Brain pericyte (primary cell): ENCODE results near the gene EPB41.
"Not testable (repeated sequence)": the region's sequence is repeated elsewhere in the genome, so short reads cannot be mapped to it uniquely, and the experiment has no call there.

Source experiments
- DNase-seq: peaks from one replicate; pipeline ENCODE4 v3.0.0-alpha.2; 2012; ENCODE audit warnings: low read depth, low spot score

The EPB41 gene

DNA sequence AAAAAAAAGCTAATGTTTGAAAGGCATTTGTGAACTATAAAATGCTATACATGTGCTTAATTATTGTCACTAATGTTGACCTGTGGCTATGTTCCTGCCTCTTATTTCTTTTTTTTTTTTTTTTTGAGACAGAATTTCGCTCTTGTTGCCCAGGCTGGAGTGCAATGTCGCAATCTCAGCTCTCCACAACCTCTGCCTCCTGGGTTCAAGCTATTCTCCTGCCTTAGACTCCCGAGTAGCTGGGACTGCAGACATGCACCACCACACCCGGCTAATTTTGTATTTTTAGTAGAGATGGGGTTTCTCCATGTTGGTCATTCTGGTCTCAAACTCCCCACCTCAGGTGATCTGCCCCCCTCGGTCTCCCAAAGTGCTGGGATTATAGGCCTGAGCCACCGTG, 193.7 kb downstream of the EPB41 start:
- not testable (repeated sequence) for DNase-seq

DNA sequence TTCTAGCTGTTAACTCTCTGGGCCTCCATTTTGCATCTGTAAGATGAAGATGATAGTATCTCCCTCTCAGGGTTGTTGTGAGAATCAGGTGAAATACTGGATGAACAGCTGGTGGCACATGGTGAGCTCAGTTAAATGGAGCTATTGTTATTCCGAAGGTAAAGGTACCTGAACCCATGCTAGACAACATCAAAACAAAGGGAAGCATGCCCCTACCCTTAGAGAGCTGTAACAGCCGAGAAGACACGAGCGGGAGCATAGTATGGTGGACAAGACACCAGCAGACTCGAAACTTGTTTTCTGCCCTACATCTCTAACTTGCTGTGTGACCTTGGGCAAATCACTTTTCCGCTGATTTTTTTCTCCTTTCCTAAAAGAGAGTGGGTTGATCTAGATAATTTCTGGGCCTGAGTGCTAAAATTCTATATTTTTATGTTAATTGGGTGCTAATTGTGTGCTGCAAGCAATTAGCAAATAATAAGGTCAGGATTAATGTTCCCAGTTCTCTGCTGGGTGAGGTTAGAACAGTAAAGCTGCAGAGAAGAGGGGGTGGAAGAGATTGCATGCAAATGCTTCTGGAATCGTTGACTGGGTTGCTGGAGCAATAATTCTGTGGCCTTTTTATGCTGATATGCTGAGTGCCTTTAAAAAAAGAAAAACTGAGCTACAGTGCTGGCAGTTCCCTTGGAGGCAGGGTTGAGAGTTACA, 198.5 kb downstream of the EPB41 start:
- DNase-seq: no peak

DNA sequence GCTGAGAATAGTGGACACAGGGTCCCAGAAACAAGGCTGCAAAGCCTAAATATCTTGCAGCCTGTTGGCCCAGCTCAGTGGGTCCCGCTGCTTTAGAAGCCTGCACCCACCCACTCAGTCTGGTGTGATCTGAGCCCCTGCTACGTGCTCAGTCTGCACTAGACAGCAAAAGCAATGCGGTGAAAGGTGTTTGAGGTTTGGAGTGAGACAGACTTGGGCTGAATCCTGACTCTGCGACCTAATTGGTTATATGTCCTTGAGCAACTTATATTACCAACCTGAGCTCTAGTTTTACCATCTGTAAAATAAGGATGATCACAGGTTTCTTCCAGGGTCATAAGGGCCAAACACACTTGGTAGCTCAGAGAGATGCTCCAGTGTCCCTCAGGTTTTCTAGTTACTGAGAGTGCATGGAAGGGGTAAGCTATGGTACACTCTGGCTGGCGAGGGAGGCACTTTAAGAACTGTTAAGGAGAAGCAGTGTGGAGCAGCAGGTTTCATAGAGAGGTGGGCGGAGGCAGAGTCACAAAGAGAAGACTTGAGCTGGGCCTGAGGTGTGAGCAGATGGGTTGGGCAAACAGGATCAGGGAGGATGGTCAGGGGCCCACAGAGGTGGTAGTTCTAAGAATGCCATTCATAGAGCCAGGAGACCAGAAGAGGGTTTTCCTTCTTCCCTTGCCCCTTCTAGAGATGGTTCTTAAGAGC, 199.2 kb downstream of the EPB41 start:
- DNase-seq: no peak

DNA sequence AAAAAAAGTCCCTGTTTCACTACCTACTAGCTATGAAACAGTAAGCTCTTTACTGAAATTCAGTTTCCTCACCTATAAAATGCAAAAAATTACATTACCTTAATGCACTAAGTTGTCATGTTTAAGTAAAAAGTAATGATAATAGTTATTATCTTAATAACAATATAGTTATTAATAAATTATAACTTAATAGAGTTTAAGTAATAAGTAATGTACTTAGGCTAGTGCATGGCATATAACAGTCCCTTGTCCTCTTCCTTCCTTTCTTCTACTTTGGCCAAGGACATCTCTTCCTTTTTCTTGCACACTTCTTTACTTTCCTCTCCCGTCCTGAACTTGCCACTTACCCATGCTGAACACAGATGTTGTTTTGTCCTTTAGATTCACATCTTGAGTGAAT, 200.3 kb downstream of the EPB41 start:
- DNase-seq: no peak

DNA sequence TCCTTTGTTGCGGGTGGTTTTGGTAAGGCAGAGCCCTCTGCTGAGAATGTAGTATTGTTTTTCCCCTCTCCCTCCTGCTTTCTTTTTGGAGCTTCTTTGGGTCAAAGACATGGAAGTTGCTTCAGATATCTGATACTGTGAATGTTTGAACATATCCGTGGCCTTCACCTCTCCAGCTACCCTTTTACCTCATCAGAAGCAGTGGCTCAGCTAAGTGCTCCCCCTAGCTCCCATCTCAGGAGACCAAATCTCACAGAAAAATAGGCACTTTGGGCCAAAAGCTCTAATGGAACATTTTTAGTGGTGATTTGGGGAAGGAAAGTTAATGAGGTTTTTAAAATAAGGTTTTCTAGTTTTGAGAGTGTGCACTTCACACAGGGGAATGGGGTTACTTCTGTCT, 203.0 kb downstream of the EPB41 start:
- no peak for DNase-seq

DNA sequence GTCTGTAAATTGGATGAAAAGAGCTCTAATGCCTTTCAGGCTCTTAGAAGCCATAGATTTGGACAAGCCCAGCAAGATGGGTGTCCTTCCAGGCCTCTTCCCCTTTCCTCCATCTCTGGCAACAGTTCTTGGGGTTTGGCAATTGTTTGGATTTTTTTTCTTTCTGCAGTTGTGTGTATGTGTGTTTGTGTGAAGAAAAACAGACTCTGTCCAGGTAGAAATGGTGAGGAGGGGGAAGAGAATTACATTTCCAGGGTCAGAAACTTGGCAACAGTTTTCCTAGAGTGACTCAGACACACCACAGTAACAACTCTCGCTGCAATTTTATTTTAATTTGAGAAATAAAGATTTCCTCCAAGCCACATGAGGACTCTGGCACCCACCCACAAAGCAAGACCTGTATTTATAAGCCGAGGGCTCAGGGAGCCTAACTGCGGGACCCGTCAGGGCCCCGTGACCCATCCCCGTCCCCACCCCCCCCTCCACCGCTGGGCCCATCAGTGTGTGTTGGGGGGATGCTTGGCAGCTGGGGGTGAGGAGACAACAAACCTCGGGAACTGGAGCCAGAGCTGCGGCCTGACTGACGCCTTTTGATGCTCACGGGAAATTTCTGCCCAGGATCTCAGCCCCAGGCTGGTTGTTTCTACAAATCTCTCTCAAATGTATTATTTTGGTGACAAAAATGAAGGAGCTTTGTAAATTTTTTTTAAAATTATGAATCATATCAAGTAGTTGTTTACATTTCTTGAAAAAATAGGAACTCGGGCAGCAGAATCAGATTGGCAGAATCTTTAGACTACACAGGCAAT, 205.0 kb downstream of the EPB41 start:
- no peak for DNase-seq

DNA sequence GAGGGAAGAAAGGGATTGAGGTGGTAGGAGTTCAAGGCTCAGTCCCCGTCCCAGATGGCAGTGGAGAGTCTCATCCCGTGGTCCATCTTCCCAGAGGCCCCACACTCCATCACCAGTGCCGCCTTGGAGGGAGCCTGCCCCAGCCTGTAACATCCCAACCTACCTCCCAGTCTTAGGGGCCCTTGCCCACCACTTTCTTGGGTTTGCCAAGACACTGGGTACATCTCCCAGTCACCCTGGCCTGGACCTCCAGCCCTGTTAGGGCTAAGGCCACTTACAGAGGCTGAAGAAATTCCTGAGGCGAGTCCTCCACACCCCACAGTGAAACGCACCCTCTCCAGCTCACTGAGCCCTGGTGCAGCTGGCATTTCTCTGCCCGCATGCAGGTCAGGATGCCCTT, 206.0 kb downstream of the EPB41 start:
- DNase-seq: no peak

DNA sequence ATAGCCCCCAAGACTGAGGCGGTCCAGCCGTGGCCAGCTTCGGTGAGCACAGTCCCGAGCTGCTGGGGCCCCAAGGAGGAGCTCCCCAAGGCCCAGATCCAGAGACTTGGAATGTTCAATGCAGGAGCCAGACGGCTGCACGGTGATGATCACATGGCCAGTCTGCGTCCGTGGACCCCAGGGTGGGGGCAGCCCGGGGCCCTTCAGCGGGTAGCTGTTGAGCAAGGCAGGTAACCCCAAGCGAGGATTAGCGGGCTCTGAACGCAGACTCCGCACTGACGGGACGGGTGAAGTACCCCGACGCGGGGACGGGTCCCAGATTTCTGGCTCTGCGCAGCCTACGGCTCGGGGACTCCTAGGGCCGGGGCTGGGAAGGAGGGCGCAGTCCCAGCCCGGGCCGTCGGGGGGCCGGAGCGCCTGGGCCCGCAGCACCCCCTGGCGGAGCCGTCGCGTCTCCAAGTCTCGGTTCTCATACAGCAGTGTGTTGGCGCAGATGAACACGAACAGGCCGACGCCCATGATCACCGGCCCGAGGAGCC, 206.6 kb downstream of the EPB41 start:
- no peak for DNase-seq

DNA sequence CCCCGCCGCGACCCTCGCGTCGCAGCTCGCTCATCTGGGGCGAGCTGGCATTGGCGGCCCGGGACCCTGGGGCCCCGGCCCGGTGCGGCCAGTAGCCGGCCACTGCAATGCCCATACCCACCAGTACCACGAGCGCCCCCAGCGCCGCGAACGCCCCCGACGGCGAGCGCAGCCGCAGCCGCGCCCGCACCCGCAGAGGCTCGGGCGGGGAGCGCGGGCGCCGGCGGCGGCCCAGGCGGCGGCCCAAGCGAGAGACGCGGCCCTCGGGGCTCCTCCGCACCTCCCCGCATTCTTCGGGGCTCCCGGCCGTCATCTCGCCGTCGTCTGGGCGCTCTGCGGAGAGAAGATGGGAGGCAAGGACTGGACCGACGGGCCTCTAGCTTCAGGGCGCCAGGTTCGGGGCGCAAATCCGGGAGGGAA, 207.2 kb downstream of the EPB41 start:
- DNase-seq: no peak

DNA sequence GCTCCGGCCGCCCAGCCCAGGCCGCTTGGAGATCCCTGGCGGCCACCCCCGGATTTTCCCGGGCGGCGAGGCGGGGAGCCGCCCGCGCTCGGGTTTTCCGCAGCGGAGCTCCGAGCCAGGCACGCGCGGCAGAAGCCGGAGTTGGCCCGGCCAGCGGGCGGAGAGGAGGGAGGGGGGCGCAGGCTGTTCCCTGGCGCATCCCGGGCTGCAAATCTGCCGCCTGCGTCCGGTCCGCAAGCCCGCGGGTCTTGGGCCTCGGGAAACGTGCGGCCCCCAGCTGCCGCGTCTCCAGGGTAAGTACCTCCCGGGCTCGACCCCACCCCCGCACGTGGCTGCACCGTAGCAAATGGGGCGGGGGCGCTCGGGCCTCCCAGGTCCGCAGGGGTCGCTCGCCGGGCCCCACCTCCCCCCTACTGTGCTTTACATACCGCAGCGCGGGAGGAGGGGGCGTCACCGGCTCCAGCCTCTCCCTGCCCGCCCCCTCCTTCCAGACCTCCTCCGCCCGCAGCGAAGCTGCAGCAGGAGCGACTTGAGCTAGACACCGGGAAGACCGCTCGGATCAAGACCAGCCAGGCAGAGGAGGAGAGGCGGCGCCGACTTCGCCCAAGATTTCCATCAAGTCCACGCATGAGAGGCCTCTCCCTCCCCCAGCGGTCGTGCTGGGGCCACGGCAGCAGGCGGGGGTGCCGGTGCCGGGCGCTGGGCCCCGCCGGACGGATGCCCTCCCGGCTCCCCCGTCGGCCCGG, 207.7 kb downstream of the EPB41 start:
- DNase-seq: no peak

DNA sequence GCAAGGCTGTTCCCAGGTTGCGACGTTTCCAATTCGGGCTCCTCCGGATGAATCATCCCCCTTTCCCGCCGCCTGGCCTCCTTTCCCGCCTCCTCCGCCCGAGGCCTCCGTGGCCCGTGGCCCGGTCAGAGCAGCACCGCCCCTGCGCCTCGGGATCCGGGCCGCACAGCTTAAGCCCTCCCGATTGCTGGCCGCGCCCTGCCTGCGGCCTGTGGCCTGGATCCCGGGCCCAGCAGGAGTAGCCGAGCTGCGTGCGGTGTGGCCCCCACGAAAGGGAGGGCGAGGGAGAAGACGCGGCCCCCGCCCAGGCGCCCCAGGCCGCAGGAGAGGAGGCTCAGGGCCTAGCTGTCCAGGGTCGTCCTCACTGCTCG, 208.3 kb downstream of the EPB41 start:
- no peak for DNase-seq

DNA sequence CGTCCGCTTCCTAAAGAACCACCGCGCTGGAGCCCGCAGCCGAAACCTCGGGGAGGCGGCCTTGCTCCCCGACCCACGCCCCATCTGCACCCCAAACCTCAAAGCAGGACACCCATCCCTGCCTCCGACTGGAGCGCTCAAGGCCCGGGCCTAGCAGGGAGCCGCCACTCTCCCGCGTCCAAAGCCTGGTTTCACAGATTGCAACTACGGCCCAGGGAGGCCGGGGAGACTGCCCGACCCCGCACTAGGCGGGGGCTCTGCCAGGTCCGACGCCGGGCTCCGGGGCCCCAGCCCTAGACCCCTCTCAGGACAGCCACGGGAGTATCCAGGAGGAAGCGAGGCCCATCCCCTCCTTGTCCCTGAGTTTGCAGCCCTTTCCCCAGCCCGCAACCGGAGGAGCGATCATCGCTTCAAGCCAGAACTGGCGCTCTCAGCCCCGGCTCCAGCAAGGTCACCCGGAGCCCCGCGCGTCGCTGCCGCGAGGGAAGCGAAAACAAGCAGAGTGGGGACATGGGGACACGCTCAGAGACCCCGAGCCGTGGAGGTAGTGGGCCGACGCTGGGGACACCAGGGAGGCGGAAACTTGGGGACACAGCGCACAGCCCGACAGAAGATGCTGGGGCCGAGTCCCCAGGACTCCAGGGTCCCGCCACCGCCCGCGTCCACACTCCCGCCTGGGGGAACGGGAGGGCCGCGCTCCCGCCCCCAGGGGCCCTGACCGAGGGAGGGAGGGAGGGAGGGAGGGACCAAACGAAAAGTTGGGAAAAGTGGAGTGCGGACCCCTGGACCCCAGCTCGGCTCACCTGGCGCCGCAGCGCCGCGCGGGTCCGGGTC, 208.9 kb downstream of the EPB41 start:
- no peak for DNase-seq

DNA sequence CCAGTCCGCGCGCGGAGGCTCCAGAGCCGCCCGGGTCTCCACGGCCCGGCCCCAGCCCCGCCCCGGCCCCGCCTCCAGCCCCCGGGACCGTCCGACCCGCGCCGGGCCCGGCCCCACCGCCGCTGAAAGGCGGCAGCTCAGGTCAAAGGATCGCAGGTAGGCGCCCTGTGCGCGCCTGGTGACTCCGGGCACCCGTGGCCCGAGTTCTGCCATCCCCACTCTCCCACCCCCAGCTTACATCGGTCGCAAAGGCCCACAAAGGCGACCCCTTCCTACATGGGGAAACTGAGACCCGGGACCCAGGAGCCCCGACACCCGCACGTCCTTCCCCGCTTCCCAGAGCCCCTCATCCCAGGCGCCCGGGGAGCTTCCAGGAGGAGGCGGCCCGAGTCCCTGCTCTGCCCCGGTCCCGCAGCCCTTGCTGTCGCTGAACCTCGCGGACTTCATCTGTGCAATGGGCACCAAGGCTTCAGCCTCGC, 209.6 kb downstream of the EPB41 start, which contains the start of gene TMEM200B:
Gene TMEM200B (minus strand): TSS at position 17 of the 479 bp plus-strand sequence. CDS start 2,075 bp downstream, outside the sequence.
- no peak for DNase-seq

DNA sequence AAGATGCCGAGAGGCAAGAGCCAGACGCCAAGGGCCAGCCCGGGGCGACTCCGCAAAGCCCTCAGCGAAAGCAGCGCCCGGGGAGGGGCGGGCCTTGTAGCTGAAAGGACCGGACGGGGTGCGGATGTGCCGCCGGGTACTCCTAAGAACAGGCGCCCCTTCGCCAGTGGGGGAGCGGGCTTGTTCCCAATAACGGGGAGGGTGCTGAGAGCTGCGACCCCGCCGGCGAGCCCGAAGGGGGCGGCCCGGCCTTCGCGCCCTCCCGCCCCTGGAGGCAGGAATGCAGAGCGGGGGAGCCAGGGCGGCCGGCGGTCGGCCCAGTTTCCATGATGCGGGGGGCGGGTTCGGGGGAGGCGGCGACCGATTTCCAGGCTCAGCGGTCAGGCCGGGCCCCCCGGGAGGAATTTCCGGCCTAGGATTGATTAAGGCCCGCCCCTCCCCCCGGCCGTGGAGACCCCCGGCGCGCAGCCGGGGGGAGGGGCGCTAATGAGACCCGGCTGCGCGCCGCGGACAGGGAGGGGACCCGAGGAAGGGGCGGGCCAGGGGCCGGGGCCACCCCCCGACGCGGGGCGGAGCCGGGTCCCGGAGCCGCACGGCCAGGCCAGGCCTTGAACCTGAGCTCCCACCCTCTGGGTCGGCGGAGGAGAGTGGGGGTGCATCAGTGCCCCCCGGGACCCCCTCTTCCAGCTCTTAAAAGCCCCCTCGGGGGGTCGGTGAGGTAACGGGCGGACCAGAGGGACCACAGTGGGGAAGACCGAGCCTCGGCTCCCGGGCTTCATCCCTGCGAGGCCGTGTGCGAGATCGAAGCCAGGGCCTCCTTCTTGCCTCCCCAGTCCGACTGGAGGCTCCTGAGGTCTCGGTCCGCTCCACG, 210.2 kb downstream of the EPB41 start:
- peak; percentile 47 for DNase-seq

DNA sequence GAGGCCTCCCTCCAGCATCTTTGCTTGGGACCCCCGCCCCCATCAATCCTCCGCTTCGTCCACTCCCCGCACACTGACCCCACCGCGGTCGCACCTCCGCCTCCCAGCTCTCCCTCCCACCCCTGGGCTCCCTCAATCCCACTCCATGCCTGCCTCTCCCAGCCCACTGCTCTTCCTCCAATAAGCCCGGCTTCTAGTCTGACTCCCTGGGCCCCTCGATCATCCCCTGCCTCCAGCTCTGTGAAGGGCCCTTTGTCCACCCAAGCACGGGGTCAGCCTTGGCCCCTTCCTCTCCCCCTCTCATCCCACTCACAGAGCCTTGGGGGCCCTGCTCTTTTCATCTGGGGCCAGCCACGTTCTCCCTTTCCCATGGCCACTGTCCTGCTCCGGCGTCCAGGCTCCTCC, 210.9 kb downstream of the EPB41 start:
- DNase-seq: no peak

DNA sequence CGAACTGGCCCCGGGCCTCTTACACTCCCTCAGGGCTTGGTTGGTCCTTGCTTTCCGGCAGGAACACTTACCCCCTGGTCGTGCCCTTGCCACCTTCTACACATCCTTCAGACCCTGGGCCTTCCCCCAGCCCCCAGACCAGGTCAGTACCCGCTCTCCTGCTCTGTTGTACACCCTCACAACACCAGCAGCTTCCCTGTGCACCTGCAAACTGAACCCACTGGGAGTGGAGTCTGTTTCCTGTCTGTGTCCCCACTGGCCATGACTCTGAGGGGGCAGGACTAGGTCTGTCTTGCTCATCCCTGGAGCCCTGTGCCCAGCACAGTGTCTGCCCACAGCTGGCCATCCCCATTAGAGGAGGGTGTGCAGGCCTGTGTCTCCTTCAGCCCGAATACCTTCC, 211.4 kb downstream of the EPB41 start:
- DNase-seq: no peak

DNA sequence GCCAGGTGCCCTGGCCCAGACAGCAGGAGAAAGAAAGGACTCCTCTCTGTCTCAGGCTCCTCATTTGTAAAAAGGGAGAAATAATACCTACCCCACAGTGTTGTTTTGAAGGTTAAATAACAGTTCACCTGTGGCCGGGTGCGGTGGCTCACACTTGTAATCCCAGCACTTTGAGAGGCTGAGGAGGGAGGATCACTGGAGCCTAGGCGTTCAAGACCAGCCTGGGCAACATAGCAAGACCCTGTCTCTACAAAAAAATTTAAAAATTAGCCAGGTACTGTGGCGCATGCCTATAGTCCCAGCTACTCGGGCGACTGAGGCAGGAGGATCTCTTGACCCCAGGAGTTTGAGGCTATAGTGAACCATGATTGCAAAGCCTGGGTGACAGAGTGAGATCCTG, 211.8 kb downstream of the EPB41 start:
- no peak for DNase-seq

DNA sequence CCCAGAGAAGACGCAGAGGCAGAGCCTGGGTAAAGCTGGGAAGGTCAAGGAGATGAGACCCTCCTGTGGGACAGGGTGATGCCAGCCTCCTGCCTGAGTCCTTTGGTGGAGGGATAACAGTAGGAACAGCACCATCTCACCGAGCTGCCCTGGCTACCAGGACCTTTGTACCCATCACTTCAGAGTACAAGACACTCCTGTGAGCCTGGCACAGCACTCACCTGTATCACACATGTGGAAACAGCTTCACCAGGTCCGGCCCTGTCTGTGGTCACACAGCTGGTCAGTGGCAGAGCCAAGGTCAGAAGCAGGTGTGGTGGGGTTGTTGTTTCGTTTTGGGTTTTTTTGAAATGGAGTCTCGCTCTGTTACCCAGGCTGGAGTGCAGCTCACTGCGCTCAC, 214.4 kb downstream of the EPB41 start:
- DNase-seq: no peak

DNA sequence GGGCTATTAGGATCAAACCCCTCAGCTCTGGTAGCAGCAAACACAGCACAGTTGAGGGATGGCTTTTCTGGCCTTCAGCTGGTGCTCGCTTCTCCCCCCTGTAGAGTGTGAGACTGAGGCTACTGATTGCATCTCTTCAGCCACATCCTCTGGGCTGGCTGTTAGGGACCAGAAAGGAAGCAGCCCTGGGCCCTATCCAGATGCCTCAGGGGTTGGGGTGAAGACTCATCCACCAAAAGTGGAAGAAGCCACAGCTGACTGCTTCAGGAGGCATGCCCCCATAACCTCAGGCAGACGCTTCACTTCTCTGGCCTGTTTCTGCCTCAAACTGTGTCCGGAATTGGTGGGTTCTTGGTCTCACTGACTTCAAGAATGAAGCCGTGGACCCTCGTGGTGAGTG, 215.5 kb downstream of the EPB41 start:
- DNase-seq: no peak
